ENCODE measurements around the gene PCMT1. TPM values are rescaled to one million over a fixed set of nuclear protein-coding genes. Genes with fewer than 3 reads are reported as not detected.
"Not testable (repeated sequence)": the region's sequence is repeated elsewhere in the genome, so short reads cannot be mapped to it uniquely, and the experiment has no call there.

Gene PCMT1
- total RNA-seq, 4 donors from 2014 or later = 77.5 to 101 (median 88.0) TPM

DNA sequence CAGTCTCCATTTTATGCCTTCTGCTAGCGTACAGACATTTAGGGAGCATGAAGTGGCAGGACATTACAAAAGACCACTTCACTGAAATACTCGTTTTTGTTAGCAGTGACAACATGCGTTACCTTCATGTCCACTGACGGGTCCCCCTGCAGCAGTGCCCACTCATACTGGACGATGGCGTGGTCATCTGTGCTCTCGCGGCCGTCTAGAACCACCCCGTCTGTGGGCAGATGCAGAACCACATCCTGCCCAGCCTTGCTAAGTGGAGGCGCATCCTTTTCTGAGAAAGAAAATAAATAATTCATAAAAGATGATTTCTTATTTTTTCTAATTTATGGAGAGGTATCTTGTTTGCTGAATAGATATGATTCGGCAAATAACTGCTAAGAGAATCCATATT, 103.3 kb downstream of the PCMT1 start:
- WGBS, 2 donors = 76 to 91% methylated on average over 12 of the region's 12 CpGs
- DNase-seq = no peak
- H3K27me3 ChIP-seq = no peaks in the 10 kb centered on the region
- peaks cover 0 to 24% (median 0%) of the 10 kb centered on the region in 3 donors for H3K36me3 ChIP-seq
- intact Hi-C loops (cut with DNase I) = no loop called here
- H3K4me3 ChIP-seq = peak overlapping the region in 2 of 4 donors; percentile 8 to 9
- peak overlapping the region; percentile 72 to 89 (median 78) for H3K27ac ChIP-seq
- no peaks in the 10 kb centered on the region for H3K9me3 ChIP-seq
- TF ChIP-seq POLR2A (IDR thresholded peaks at IDR 0.05) = no peak
- TF ChIP-seq CTCF (IDR thresholded peaks at IDR 0.05) = no peak
- H3K4me1 ChIP-seq = peaks cover 12 to 72% (median 27%) of the 10 kb centered on the region in 3 donors

DNA sequence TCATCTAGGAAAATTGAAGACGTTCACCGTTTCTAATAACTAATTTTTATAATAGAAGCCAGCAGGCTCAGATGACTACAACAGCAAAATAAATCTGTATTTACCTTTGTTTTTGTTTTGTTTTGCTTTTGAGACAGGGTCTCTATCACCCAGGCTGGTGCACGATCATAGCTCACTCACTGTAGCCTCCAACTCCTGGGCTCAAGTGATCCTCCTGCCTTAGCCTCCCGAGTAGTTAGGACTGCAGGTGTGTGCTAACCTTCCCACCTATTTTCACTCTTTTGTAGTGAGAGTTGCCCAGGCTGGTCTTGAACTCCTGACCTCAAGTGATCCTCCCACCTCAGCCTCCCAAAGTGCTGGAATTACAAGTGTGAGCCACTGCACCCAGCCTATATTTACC, 104.5 kb downstream of the PCMT1 start:
- H3K27me3 ChIP-seq; intact Hi-C loops (cut with DNase I); H3K4me3 ChIP-seq; DNase-seq; H3K9me3 ChIP-seq: not testable (repeated sequence)
- Histone ChIP-seq H3K36me3 (peaks cover 0 to 24% (median 0%) of the 10 kb centered on the region in 3 donors), H3K4me1 (peaks cover 6 to 78% (median 25%) of the 10 kb centered on the region in 3 donors), H3K27ac (peak overlapping the region; percentile 72 to 89 (median 78))
- WGBS, 2 donors = 78 to 86% methylated on average over 4 of the region's 4 CpGs

DNA sequence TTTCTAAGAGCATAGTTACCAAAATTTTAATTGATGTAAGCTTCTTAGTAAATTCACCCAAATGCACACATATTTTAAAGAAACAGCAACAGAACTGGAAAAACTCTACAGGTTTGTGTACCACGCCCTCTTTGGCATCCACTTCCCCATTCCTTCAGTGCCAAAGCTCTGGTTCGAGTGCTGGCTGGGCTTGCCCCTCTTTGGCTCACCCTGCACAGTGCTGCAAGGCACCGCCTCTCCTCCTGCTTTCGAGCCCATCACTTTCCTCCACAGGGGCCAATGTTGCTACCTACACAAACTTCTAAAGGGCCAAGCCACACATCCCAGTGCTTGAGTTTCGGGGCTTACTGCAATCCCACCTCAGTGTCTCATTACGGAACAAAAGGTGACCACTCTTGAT, 105.0 kb downstream of the PCMT1 start:
- Histone ChIP-seq H3K27ac (peak overlapping the region; percentile 72 to 89 (median 78)), H3K4me3 (peak overlapping the region in 2 of 4 donors; percentile 7 to 36), H3K9me3 (no peaks in the 10 kb centered on the region), H3K36me3 (peaks cover 0 to 21% (median 0%) of the 10 kb centered on the region in 3 donors), H3K4me1 (peaks cover 6 to 83% (median 25%) of the 10 kb centered on the region in 3 donors), H3K27me3 (no peaks in the 10 kb centered on the region)
- intact Hi-C loops (cut with DNase I) = no loop called here
- WGBS, 2 donors = 29 to 35% methylated on average over 6 of the region's 6 CpGs
- DNase-seq = no peak
- TF ChIP-seq POLR2A (IDR thresholded peaks at IDR 0.05) = no peak
- TF ChIP-seq CTCF (IDR thresholded peaks at IDR 0.05) = no peak

- Histone ChIP-seq H3K27ac (peak overlapping the region; percentile 72 to 89 (median 78)), H3K36me3 (peaks cover 0 to 14% (median 0%) of the 10 kb centered on the region in 3 donors), H3K9me3 (no peaks in the 10 kb centered on the region), H3K27me3 (no peaks in the 10 kb centered on the region), H3K4me3 (peak overlapping the region in 1 of 4 donors; percentile 36), H3K4me1 (peaks cover 6 to 89% (median 27%) of the 10 kb centered on the region in 3 donors)
- DNase-seq = no peak
- 44 to 51% methylated on average over 5 of the region's 5 CpGs for WGBS, 2 donors
- intact Hi-C loops (cut with DNase I) = no loop called here
- TF ChIP-seq CTCF (IDR thresholded peaks at IDR 0.05) = no peak
- no peak for TF ChIP-seq POLR2A (IDR thresholded peaks at IDR 0.05)
Measured at GRCh38 chr6:149855040-149855654, 105.6 kb downstream of the PCMT1 start.

DNA sequence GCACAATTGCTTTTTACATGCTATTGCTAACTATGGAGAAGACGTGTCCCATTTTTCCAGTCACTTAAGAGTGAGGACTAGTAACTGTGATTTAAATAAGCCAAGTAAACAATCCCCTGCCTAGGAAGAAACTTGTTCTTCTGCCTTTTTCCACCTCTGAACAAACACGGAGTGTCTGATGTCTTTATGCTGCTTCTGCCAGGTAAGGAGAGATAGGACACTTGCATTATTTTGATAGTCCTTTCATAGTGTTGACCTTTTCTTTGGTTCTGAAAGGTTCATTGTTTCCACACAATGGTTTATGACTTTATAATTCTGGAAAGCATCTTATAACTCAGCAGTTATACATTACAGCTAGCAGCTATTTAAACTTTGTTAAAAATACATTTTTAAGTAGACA, 106.2 kb downstream of the PCMT1 start:
- 33 to 37% methylated on average over 2 of the region's 2 CpGs for WGBS, 2 donors
- Histone ChIP-seq H3K4me3 (no peak overlapping the region), H3K27me3 (no peaks in the 10 kb centered on the region), H3K36me3 (peaks cover 0 to 11% (median 0%) of the 10 kb centered on the region in 3 donors), H3K4me1 (peaks cover 7 to 95% (median 31%) of the 10 kb centered on the region in 3 donors), H3K27ac (peak overlapping the region; percentile 72 to 89 (median 78)), H3K9me3 (no peaks in the 10 kb centered on the region)
- intact Hi-C loops (cut with DNase I) = no loop called here
- no peak for DNase-seq
- TF ChIP-seq POLR2A (IDR thresholded peaks at IDR 0.05) (no peak), CTCF (IDR thresholded peaks at IDR 0.05) (no peak)

All from esophagus squamous epithelium (tissue), 5 donors.